RPMI8226 (cell line): Measurements from ENCODE around the gene LSR.

Experiments used
- DNase-seq: peaks from one replicate; pipeline ENCODE4 v3.0.0-alpha.2; 2015

LSR gene

GRCh38 chr19:35306473-35307246, 57.9 kb downstream of the LSR start:
- DNase-seq, result peak; percentile 42

GRCh38 chr19:35307931-35308330, 59.1 kb downstream of the LSR start:
- no peak for DNase-seq

GRCh38 chr19:35308910-35309309, 60.1 kb downstream of the LSR start:
- no peak for DNase-seq

- no peak for DNase-seq
These were observed 60.9 kb downstream of the LSR start for GRCh38 chr19:35309481-35310279.

GRCh38 chr19:35310331-35310730, 61.5 kb downstream of the LSR start:
- no peak for DNase-seq

- DNase-seq, result no peak
These were observed 62.1 kb downstream of the LSR start for GRCh38 chr19:35310811-35311465.

- no peak for DNase-seq
These were observed 63.3 kb downstream of the LSR start for GRCh38 chr19:35311901-35312665.

- DNase-seq, result peak; percentile 64
These were observed 64.8 kb downstream of the LSR start for GRCh38 chr19:35313587-35313986.

GRCh38 chr19:35314031-35314430, 65.2 kb downstream of the LSR start:
- DNase-seq, result no peak

GRCh38 chr19:35314858-35315470, 66.2 kb downstream of the LSR start:
- DNase-seq, result no peak

- no peak for DNase-seq
These were observed 67.1 kb downstream of the LSR start for GRCh38 chr19:35315883-35316282.

- no peak for DNase-seq
These were observed 67.8 kb downstream of the LSR start for GRCh38 chr19:35316560-35316959.
